ENCODE measurements around the gene CYTH1.

Gene CYTH1

DNA sequence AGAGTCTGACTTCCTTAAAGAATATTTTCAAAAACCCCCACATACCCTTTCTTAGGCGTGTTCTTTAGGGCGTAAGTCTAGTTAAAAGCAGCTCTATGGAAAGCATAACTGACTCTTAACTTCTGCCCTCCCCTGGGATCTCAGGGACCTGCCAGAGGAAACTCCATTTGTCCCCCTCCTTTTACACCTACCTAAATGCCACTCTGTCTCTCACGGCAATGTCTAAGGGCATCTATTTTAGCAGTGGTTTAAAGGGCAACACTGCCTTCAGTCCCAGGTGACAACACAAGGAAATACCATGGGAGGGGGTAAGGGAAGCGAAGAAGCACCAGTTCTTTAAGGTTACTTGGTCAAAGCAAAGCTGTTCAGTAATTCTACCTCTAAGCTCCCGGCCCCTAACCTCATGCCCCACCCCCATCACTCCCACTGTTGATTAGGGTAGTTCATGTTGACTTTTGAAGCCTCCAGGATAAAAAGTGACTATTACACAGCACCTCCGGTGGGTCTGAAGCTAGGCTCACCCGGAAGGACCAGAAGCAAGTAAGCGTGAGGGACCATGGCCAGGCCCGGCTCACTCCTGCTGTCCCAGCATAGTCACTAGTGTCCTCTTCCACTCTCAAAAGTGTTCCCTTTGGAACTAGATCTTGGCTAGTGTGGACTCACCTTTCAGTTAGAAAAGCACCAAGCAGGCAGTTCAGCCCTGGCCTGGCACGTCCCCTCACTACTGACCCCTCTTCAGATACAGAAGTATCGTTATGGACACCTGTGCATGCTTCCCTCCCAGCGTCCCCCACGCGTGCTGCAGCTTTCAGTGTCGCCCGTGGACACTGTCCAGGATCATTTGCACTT, 47.1 kb downstream of the CYTH1 start:
- TF ChIP-seq ZNF274 (IDR thresholded peaks at IDR 0.05; ENCODE audit: low read depth, low read length): no peak
- peak overlapping the region; percentile 97 for H3K4me3 ChIP-seq (ENCODE audit: low read length)

DNA sequence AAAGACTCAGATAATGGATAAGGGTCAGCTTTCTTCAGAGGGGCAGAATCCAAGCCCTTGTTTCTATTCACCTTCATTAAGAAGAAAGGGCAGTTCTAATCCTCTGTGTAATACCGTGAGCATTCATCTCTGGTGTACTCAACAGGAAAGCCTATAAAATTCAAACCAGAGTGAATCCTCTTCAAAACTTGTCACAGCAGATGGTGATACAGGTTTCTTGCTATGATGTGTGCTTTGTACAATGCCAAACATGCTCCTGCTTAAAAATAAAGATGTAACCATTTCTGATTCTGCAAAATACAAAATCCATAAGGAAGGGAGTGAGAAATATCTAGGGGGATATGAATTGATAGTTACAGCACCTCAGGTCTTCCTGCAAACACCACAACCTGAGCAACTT, 49.7 kb downstream of the CYTH1 start:
- TF ChIP-seq ZNF274 (IDR thresholded peaks at IDR 0.05; ENCODE audit: low read depth, low read length): no peak
- H3K4me3 ChIP-seq (ENCODE audit: low read length): no peak overlapping the region

DNA sequence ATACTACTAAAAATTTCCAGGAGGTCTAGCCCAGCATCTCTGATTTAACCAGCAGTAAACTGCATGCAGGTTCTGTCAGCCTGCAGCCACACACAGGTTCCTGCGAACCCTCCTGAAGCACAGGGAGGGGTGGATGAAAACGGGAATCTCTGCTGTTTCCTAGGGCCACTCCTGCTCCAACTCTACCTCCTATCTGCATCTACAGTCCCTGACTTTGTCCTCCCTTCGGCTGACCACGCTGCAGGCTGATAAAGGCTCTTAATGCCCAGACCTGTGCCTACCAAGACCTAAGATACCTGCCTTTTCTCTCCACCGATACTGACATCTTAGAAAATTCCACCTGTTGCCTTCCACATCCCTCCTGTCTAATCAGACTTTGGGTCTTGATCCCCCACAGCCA, 50.2 kb downstream of the CYTH1 start:
- no peak for TF ChIP-seq ZNF274 (IDR thresholded peaks at IDR 0.05; ENCODE audit: low read depth, low read length)
- no peak overlapping the region for H3K4me3 ChIP-seq (ENCODE audit: low read length)

DNA sequence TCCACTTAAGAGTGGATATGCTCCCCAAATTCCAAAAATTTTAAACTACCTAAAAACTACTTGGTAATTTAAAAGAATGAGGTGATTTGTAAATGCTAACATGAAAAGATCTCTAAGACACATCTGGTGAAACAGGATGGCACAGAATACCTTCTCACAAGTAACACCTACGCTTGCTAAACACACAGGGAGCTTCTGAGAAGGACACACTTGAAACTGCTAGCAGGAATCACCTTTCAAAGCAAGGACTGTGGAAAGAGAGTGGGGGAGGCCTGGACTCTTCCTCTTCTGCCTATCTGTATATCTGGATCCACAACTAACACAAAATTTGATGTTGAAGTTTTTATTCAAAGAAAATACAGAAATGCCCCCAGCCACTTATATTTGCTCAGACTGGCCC, 52.4 kb downstream of the CYTH1 start:
- H3K4me3 ChIP-seq (ENCODE audit: low read length): no peak overlapping the region
- no peak for TF ChIP-seq ZNF274 (IDR thresholded peaks at IDR 0.05; ENCODE audit: low read depth, low read length)

DNA sequence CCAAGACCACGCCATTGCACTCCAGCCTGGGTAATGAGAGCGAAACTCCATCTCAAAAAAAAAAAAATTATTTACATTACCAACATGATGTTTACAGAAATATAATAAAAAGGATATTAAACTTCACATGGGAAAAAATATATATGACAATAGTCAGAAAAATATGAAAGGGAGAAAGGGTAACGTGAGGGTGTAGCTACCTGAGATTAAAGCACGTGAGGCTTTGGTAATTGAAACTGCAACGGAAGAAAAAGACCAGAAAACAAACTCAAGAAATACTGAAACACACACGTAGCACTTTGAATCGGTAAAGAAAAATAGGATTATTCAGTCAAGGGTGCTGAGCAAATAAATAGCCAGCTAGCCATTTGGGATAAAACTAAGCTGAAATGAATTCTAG, 53.6 kb downstream of the CYTH1 start:
- H3K4me3 ChIP-seq (ENCODE audit: low read length): no peak overlapping the region
- no peak for TF ChIP-seq ZNF274 (IDR thresholded peaks at IDR 0.05; ENCODE audit: low read depth, low read length)

DNA sequence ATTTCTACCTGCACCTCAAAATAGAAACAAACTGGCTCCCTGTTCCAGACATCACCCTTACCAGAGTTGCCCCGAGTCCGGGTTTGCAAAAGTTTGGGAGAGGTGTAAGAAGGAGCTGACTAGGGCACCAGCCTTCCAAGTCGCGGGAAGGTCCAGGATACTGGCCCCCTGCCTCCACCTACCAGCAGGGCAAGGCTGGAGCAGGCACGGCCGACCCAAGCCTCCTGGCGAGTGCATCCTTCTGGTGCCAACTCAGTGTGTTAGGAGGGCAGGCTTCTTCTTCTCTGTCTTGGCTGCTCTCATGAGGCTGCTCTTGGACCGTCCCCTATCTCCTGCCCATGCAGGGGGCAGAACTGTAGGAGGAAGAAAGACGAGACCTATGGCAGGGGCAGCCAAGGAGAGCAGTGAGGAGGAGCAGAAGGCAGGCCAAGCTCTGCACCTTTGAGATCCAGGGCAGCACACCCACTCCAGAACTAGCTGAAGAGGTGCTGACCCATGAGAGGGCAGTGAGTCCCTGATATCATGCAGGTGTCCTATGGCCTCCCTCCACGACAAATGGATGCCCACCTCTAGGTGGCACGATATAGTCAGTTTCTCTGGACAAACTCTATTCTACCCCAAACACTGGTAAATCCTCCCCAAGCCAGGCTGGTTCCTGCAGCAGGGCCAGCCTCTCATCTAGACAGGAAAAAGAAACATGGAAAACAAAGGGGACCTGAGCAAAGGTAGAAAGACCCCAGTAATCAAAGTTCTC, 54.4 kb downstream of the CYTH1 start:
- no peak for TF ChIP-seq ZNF274 (IDR thresholded peaks at IDR 0.05; ENCODE audit: low read depth, low read length)
- H3K4me3 ChIP-seq (ENCODE audit: low read length): no peak overlapping the region

DNA sequence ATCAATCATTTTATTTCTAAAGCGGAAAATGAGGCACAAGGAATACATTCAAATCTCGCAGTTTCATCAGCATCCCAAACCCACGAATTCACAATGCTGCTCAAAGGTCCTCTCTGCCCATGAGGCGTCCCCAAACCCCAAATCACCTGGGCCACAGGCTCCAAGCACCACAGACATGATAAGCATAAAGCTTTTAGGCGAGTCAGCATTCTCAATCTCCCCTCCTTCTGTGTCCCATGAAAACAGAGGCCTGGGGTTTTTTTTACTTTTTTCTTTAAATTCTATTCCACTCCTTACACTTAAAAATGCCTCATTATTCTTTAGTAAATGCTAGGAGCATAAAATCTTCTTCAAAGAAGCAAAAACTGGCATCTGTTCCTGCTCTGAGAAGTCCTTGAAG, 55.0 kb downstream of the CYTH1 start:
- H3K4me3 ChIP-seq (ENCODE audit: low read length): no peak overlapping the region
- TF ChIP-seq ZNF274 (IDR thresholded peaks at IDR 0.05; ENCODE audit: low read depth, low read length): no peak

DNA sequence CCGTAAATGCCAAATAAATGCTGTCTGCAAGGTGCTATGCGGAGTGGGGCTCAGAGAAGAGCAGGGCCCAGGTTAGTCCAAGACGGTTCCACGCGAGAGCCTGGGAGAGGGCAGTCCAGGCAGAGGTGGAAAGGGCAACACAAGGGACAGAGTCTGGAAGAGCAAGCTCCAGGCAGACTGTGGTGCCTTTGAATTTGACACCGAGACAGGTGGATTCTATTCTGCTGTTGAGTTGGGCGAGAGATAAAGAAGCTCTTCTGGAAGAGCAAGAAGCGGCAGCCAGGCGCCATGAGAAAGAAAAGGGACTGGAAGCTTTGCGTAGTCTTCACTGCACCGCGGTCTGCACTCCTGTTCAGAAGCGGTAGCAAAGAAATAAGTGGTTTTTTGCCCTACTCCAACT, 55.6 kb downstream of the CYTH1 start:
- H3K4me3 ChIP-seq (ENCODE audit: low read length): peak overlapping the region; percentile 2; the same call in 1 of the 2 replicates

DNA sequence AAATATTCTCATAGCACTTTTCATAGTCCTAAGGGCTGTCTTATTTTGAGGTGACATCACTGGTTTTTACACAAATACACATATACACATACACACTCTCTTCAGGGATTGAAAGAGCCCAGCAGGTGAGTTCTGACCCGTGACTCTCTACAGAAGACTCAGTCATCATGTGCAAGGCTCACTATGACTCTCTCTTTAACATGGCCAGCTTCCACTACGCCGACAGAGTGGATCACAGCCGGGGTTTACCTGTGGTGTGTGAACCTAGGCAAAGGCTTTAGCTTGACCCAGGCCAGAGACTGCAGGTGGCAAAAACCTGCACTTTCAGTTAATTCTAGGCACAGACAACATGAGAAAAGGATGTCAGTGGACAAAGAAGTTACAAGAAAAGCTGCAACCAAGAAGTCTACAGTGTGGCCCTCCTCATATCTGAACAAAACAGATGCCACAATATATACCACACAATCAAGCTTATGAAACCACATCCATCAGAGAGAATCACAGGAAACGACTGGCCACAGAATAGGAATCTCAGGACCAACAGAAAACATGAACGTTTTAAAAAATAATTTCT, 56.5 kb downstream of the CYTH1 start:
- H3K4me3 ChIP-seq (ENCODE audit: low read length): no peak overlapping the region

More for the DNA sequence above, 55.6 kb downstream of the CYTH1 start:
- TF ChIP-seq ZNF274 (IDR thresholded peaks at IDR 0.05; ENCODE audit: low read depth, low read length): no peak

DNA sequence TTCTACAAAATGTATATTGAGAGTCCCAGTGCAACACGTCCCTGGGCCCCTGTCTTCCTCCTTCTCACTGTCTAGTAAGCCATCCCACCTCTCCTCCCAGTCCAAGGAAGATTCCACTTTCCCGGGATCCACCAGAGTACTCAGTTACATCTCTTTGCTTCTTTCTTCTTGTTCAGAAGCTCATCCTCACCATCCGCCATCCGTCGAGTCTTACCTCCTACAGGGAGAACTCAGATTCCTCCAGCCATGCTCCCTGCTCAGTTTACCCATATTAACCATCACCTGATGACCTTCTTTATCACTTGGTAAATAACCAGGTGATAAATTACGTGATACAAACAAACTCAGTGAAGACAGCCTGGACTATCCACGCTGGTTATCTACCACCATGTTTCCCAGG, 57.1 kb downstream of the CYTH1 start:
- no peak overlapping the region for H3K4me3 ChIP-seq (ENCODE audit: low read length)
- TF ChIP-seq ZNF274 (IDR thresholded peaks at IDR 0.05; ENCODE audit: low read depth, low read length): no peak

More for the DNA sequence above, 56.5 kb downstream of the CYTH1 start:
- TF ChIP-seq ZNF274 (IDR thresholded peaks at IDR 0.05; ENCODE audit: low read depth, low read length): no peak

DNA sequence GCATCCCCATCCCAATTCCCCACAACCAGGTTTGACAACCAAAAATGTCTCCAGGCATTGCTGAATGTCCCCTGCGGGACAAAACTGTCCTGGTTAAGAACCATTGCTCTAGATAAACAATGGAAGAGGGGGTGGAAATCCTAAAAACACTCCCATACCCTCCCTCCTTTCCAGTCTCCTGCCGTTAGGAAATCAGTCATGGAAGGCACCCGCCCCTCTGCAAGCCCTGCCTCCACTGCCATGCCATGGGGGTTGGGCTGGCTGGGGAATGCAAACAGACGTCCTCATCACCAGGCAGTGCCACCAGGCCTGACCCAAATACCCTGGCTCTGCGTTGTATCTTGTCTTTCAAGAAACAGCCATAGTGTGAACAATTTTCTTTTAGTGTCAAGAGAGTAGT, 57.5 kb downstream of the CYTH1 start:
- TF ChIP-seq ZNF274 (IDR thresholded peaks at IDR 0.05; ENCODE audit: low read depth, low read length): no peak
- no peak overlapping the region for H3K4me3 ChIP-seq (ENCODE audit: low read length)

DNA sequence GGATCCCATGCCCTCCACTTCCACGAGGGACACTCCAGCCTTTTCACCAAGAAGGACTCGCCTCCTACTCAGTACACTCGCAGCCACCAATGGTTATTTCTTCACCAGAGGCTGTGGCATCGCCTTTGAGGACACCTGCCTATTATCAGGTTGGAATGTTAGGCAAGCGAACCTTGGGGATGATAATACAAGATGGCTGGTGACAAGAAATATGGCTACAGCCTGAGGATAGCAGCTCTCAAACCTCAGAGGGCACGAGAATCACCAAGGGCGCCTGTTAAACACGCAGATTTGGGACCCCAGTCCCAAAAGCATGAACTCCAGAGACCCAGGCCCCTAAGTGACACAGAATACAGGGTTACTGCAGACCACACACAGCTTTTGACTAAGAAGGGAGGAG, 58.1 kb downstream of the CYTH1 start:
- H3K4me3 ChIP-seq (ENCODE audit: low read length): no peak overlapping the region
- TF ChIP-seq ZNF274 (IDR thresholded peaks at IDR 0.05; ENCODE audit: low read depth, low read length): no peak

DNA sequence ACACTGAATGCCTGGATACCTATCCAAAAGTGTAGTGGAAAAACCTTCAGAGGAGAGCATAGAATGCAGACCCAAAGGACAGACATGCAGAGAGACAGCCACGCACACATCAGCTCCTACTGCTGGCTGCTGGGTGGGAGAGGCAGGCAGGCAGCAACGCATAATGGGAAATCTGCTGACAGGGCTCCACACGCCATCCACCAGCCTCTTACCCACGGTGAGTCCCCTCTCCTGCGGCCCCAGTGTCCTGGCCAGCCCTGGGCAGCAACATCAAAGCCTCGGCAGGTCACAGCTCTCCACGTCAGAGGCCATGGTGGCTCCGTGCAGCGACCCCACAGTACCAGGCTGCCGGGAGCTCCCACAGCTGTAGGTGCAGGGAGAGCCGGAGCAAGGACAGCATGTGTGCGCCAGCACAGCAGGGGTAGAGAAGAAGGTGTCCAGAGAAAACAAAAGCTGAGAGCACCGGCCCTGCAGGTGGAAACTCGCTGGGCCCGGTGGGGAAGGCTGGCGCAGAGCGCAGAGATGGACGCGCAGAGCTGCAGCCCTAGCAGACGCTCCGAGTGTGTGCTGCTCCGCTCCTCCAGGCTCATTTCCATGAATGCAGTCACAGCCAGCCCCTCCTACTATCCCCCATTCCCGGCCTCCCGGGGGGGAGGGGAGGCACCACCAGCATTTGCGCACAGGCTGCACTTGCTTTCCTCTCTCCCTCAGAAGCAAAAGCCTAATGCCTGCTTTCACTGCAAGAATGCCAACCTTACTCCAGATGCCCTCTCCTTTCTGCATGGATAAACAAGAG, 58.9 kb downstream of the CYTH1 start:
- H3K4me3 ChIP-seq (ENCODE audit: low read length): no peak overlapping the region; the same call in 1 of the 2 replicates
- TF ChIP-seq ZNF274 (IDR thresholded peaks at IDR 0.05; ENCODE audit: low read depth, low read length): no peak

DNA sequence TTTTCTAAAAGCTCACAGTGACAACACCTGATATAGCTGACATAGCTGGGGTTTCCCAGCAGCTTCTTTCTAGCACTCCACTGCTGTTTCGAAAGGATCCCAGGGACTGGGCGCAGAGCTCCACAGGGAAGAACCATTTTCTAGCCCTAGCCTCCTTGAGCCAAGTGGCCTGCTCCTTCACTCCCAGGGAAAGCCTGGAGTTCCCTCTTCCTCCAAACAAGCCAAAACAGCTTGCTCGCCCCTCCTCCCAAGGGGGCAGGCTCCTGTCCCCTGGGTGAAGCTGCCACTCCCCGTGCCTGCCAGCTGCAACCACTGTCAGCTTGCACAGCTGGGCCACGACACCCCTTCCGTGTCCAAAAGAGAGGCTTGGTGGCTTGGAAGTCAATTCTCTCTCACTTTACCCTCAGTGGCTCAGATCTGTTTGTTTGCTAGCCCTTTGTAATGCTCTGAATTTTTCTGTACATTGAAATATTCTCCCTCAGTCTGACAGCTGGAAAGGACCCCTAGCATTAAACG, 59.8 kb downstream of the CYTH1 start:
- H3K4me3 ChIP-seq (ENCODE audit: low read length): no peak overlapping the region; the same call in 1 of the 2 replicates
- TF ChIP-seq ZNF274 (IDR thresholded peaks at IDR 0.05; ENCODE audit: low read depth, low read length): no peak
